ENCODE results near the gene ZNF408.
"Not testable (repeated sequence)": the region's sequence is repeated elsewhere in the genome, so short reads cannot be mapped to it uniquely, and the experiment has no call there.

The ZNF408 gene

GRCh38 chr11:46706886-46707285 is 6.1 kb downstream of the ZNF408 start:
- peaks cover 5% of the 10 kb centered on the region for H3K4me1 Mint-ChIP-seq
- no peak overlapping the region for H3K4me3 Mint-ChIP-seq
- H3K27ac Mint-ChIP-seq: no peak overlapping the region
- H3K36me3 Mint-ChIP-seq (ENCODE audit: low read depth): peaks cover 42% of the 10 kb centered on the region
- H3K9me3 Mint-ChIP-seq: no peaks in the 10 kb centered on the region
- no peaks in the 10 kb centered on the region for H3K27me3 Mint-ChIP-seq (ENCODE audit: low read depth)
- TF ChIP-seq CTCF (IDR thresholded peaks at IDR 0.05; ENCODE audit: unreplicated experiment in 3 of 3): no peak

GRCh38 chr11:46709351-46709750 is 8.5 kb downstream of the ZNF408 start:
- not testable (repeated sequence) for H3K4me3 Mint-ChIP-seq; H3K27ac Mint-ChIP-seq; H3K4me1 Mint-ChIP-seq; H3K9me3 Mint-ChIP-seq; H3K27me3 Mint-ChIP-seq (ENCODE audit: low read depth)
- peaks cover 22% of the 10 kb centered on the region for H3K36me3 Mint-ChIP-seq (ENCODE audit: low read depth)

- no peak for TF ChIP-seq CTCF (IDR thresholded peaks at IDR 0.05; ENCODE audit: unreplicated experiment in 3 of 3)
- H3K9me3 Mint-ChIP-seq: no peaks in the 10 kb centered on the region
- no peak overlapping the region for H3K4me3 Mint-ChIP-seq
- peaks cover 16% of the 10 kb centered on the region for H3K36me3 Mint-ChIP-seq (ENCODE audit: low read depth)
- peaks cover 5% of the 10 kb centered on the region for H3K4me1 Mint-ChIP-seq
- H3K27ac Mint-ChIP-seq: peak overlapping the region in 1 of 3 experiments; percentile 75
- no peaks in the 10 kb centered on the region for H3K27me3 Mint-ChIP-seq (ENCODE audit: low read depth)
Measured at GRCh38 chr11:46710821-46711269, 10.0 kb downstream of the ZNF408 start.

- TF ChIP-seq CTCF (IDR thresholded peaks at IDR 0.05; ENCODE audit: unreplicated experiment in 3 of 3): no peak
- peak overlapping the region in 1 of 3 experiments; percentile 75 for H3K27ac Mint-ChIP-seq
- H3K36me3 Mint-ChIP-seq (ENCODE audit: low read depth): peaks cover 16% of the 10 kb centered on the region
- H3K4me1 Mint-ChIP-seq: peaks cover 5% of the 10 kb centered on the region
- H3K4me3 Mint-ChIP-seq: no peak overlapping the region
- H3K9me3 Mint-ChIP-seq: no peaks in the 10 kb centered on the region
- H3K27me3 Mint-ChIP-seq (ENCODE audit: low read depth): no peaks in the 10 kb centered on the region
Measured at GRCh38 chr11:46711303-46711702, 10.5 kb downstream of the ZNF408 start.

GRCh38 chr11:46712874-46713576 is 12.2 kb downstream of the ZNF408 start:
- no peaks in the 10 kb centered on the region for H3K36me3 Mint-ChIP-seq (ENCODE audit: low read depth)
- no peak for TF ChIP-seq CTCF (IDR thresholded peaks at IDR 0.05; ENCODE audit: unreplicated experiment in 3 of 3)
- no peak overlapping the region for H3K27ac Mint-ChIP-seq
- H3K4me3 Mint-ChIP-seq: no peak overlapping the region
- H3K4me1 Mint-ChIP-seq: peaks cover 5% of the 10 kb centered on the region
- H3K9me3 Mint-ChIP-seq: no peaks in the 10 kb centered on the region
- H3K27me3 Mint-ChIP-seq (ENCODE audit: low read depth): no peaks in the 10 kb centered on the region

- not testable (repeated sequence) for H3K4me3 Mint-ChIP-seq; H3K4me1 Mint-ChIP-seq; H3K36me3 Mint-ChIP-seq (ENCODE audit: low read depth); H3K27me3 Mint-ChIP-seq (ENCODE audit: low read depth); H3K9me3 Mint-ChIP-seq; H3K27ac Mint-ChIP-seq
Measured at GRCh38 chr11:46717825-46718154, 17.0 kb downstream of the ZNF408 start.
